ENCODE data around the gene HS2ST1.

HS2ST1 gene

GRCh38 chr1:87137342-87137739, 222.9 kb downstream of the HS2ST1 start:
- Histone ChIP-seq H3K4me3 (no peak overlapping the region), H3K27ac (no peak overlapping the region)
- no peak for DNase-seq (ENCODE audit: low spot score)
- TF ChIP-seq CTCF (IDR thresholded peaks at IDR 0.05): no peak

- no peak for TF ChIP-seq CTCF (IDR thresholded peaks at IDR 0.05)
- H3K4me3 ChIP-seq: no peak overlapping the region
- no peak for DNase-seq (ENCODE audit: low spot score)
- no peak overlapping the region for H3K27ac ChIP-seq
Measured at GRCh38 chr1:87140831-87141540, 226.6 kb downstream of the HS2ST1 start.

- H3K4me3 ChIP-seq: no peak overlapping the region
- TF ChIP-seq CTCF (IDR thresholded peaks at IDR 0.05): no peak
- DNase-seq (ENCODE audit: low spot score): no peak
- no peak overlapping the region for H3K27ac ChIP-seq
Measured at GRCh38 chr1:87141556-87141955, 227.1 kb downstream of the HS2ST1 start.

- TF ChIP-seq CTCF (IDR thresholded peaks at IDR 0.05): no peak
- H3K4me3 ChIP-seq: no peak overlapping the region
- no peak overlapping the region for H3K27ac ChIP-seq
- DNase-seq (ENCODE audit: low spot score): no peak
Measured at GRCh38 chr1:87143413-87144135, 229.1 kb downstream of the HS2ST1 start.

GRCh38 chr1:87144316-87144895, 230.0 kb downstream of the HS2ST1 start:
- TF ChIP-seq CTCF (IDR thresholded peaks at IDR 0.05): no peak
- Histone ChIP-seq H3K27ac (no peak overlapping the region), H3K4me3 (no peak overlapping the region)
- no peak for DNase-seq (ENCODE audit: low spot score)

- no peak for TF ChIP-seq CTCF (IDR thresholded peaks at IDR 0.05)
- H3K27ac ChIP-seq: no peak overlapping the region
- no peak for DNase-seq (ENCODE audit: low spot score)
- no peak overlapping the region for H3K4me3 ChIP-seq
Measured at GRCh38 chr1:87144981-87145380, 230.5 kb downstream of the HS2ST1 start.
